Measurements from ENCODE around the gene MEGF8.
A peak's percentile ranks its signal among the peaks of the same experiment; 100 is the strongest.

MEGF8 gene

GRCh38 chr19:42363614-42364346, 38.3 kb downstream of the MEGF8 start:
- no peak for TF ChIP-seq POLR2AphosphoS5 (IDR thresholded peaks at IDR 0.05; ENCODE audit: low read depth, low read length)
- no peak for TF ChIP-seq TAF1 (IDR thresholded peaks at IDR 0.05; ENCODE audit: borderline replicate concordance, low read depth, low read length)
- TF ChIP-seq POLR2A (IDR thresholded peaks at IDR 0.05; ENCODE audit: low read depth, low read length), result no peak
- FAIRE-seq (peak; percentile 42), DNase-seq (ENCODE audit: insufficient read length) (no peak)

GRCh38 chr19:42366673-42367072, 41.2 kb downstream of the MEGF8 start:
- TF ChIP-seq TAF1 (IDR thresholded peaks at IDR 0.05; ENCODE audit: borderline replicate concordance, low read depth, low read length), result no peak
- TF ChIP-seq POLR2A (IDR thresholded peaks at IDR 0.05; ENCODE audit: low read depth, low read length), result no peak
- no peak for TF ChIP-seq POLR2AphosphoS5 (IDR thresholded peaks at IDR 0.05; ENCODE audit: low read depth, low read length)
- FAIRE-seq (no peak), DNase-seq (ENCODE audit: insufficient read length) (no peak)

GRCh38 chr19:42367929-42368328, 42.5 kb downstream of the MEGF8 start:
- DNase-seq (ENCODE audit: insufficient read length) (no peak), FAIRE-seq (no peak)
- TF ChIP-seq POLR2AphosphoS5 (IDR thresholded peaks at IDR 0.05; ENCODE audit: low read depth, low read length) (no peak), TAF1 (IDR thresholded peaks at IDR 0.05; ENCODE audit: borderline replicate concordance, low read depth, low read length) (no peak), POLR2A (IDR thresholded peaks at IDR 0.05; ENCODE audit: low read depth, low read length) (no peak)

GRCh38 chr19:42368360-42368759, 42.9 kb downstream of the MEGF8 start:
- FAIRE-seq (no peak), DNase-seq (ENCODE audit: insufficient read length) (no peak)
- no peak for TF ChIP-seq TAF1 (IDR thresholded peaks at IDR 0.05; ENCODE audit: borderline replicate concordance, low read depth, low read length)

GRCh38 chr19:42368765-42369164, 43.3 kb downstream of the MEGF8 start:
- DNase-seq (ENCODE audit: insufficient read length) (no peak), FAIRE-seq (no peak)
- no peak for TF ChIP-seq TAF1 (IDR thresholded peaks at IDR 0.05; ENCODE audit: borderline replicate concordance, low read depth, low read length)
- no peak for TF ChIP-seq POLR2A (IDR thresholded peaks at IDR 0.05; ENCODE audit: low read depth, low read length)
- no peak for TF ChIP-seq POLR2AphosphoS5 (IDR thresholded peaks at IDR 0.05; ENCODE audit: low read depth, low read length)

GRCh38 chr19:42369433-42370067, 44.1 kb downstream of the MEGF8 start:
- FAIRE-seq, result no peak
- TF ChIP-seq POLR2A (IDR thresholded peaks at IDR 0.05; ENCODE audit: low read depth, low read length), result no peak
- no peak for TF ChIP-seq POLR2AphosphoS5 (IDR thresholded peaks at IDR 0.05; ENCODE audit: low read depth, low read length)
- TF ChIP-seq TAF1 (IDR thresholded peaks at IDR 0.05; ENCODE audit: borderline replicate concordance, low read depth, low read length), result no peak
- DNase-seq (ENCODE audit: insufficient read length), result no peak

GRCh38 chr19:42370068-42370520, 44.7 kb downstream of the MEGF8 start:
- DNase-seq (ENCODE audit: insufficient read length) (no peak), FAIRE-seq (no peak)
- no peak for TF ChIP-seq POLR2AphosphoS5 (IDR thresholded peaks at IDR 0.05; ENCODE audit: low read depth, low read length)
- no peak for TF ChIP-seq POLR2A (IDR thresholded peaks at IDR 0.05; ENCODE audit: low read depth, low read length)

- FAIRE-seq, result no peak
These were observed 45.3 kb downstream of the MEGF8 start for GRCh38 chr19:42370626-42371175.

GRCh38 chr19:42374826-42375376, 49.5 kb downstream of the MEGF8 start:
- no peak for TF ChIP-seq POLR2AphosphoS5 (IDR thresholded peaks at IDR 0.05; ENCODE audit: low read depth, low read length)
- no peak for TF ChIP-seq POLR2A (IDR thresholded peaks at IDR 0.05; ENCODE audit: low read depth, low read length)
- TF ChIP-seq TAF1 (IDR thresholded peaks at IDR 0.05; ENCODE audit: borderline replicate concordance, low read depth, low read length), result no peak
- FAIRE-seq (no peak), DNase-seq (ENCODE audit: insufficient read length) (no peak)

More at GRCh38 chr19:42370626-42371175, 45.3 kb downstream of the MEGF8 start:
- TF ChIP-seq TAF1 (IDR thresholded peaks at IDR 0.05; ENCODE audit: borderline replicate concordance, low read depth, low read length), result no peak
- DNase-seq (ENCODE audit: insufficient read length), result no peak

GRCh38 chr19:42375415-42376176, 50.2 kb downstream of the MEGF8 start:
- FAIRE-seq, result no peak
- TF ChIP-seq TAF1 (IDR thresholded peaks at IDR 0.05; ENCODE audit: borderline replicate concordance, low read depth, low read length) (no peak), POLR2AphosphoS5 (IDR thresholded peaks at IDR 0.05; ENCODE audit: low read depth, low read length) (no peak), POLR2A (IDR thresholded peaks at IDR 0.05; ENCODE audit: low read depth, low read length) (no peak)

GRCh38 chr19:42376177-42376555, 50.7 kb downstream of the MEGF8 start:
- no peak for TF ChIP-seq POLR2A (IDR thresholded peaks at IDR 0.05; ENCODE audit: low read depth, low read length)
- TF ChIP-seq POLR2AphosphoS5 (IDR thresholded peaks at IDR 0.05; ENCODE audit: low read depth, low read length), result no peak
- TF ChIP-seq TAF1 (IDR thresholded peaks at IDR 0.05; ENCODE audit: borderline replicate concordance, low read depth, low read length), result no peak
- no peak for FAIRE-seq
- no peak for DNase-seq (ENCODE audit: insufficient read length)

More at GRCh38 chr19:42375415-42376176, 50.2 kb downstream of the MEGF8 start:
- no peak for DNase-seq (ENCODE audit: insufficient read length)
